MM.1S (cell line): ENCODE results near the gene CLDN11.

Source experiments
- EZH2 ChIP-seq: fragments of 300-600 bp; sonication (generic); optimal IDR thresholded peaks from 2 replicates; pipeline ENCODE3; 2017; ENCODE audit warnings: low read depth, mild to moderate bottlenecking, antibody characterized with exemption, low read length, mixed read lengths
- EZH2phosphoT487 ChIP-seq: fragments of 300-600 bp; sonication (generic); IDR thresholded peaks from 2 replicates; pipeline ENCODE4 v1.6.1; 2018; ENCODE audit warnings: antibody characterized with exemption, low read length
- TF ChIP-seq, protein P1 (sequence below): fragments of 300-600 bp; sonication (generic); IDR thresholded peaks from 2 replicates; pipeline ENCODE4 v1.5.1; 2016; ENCODE audit warnings: antibody characterized with exemption, low read length, mixed read lengths

- TF ChIP-seq, protein P1, sequence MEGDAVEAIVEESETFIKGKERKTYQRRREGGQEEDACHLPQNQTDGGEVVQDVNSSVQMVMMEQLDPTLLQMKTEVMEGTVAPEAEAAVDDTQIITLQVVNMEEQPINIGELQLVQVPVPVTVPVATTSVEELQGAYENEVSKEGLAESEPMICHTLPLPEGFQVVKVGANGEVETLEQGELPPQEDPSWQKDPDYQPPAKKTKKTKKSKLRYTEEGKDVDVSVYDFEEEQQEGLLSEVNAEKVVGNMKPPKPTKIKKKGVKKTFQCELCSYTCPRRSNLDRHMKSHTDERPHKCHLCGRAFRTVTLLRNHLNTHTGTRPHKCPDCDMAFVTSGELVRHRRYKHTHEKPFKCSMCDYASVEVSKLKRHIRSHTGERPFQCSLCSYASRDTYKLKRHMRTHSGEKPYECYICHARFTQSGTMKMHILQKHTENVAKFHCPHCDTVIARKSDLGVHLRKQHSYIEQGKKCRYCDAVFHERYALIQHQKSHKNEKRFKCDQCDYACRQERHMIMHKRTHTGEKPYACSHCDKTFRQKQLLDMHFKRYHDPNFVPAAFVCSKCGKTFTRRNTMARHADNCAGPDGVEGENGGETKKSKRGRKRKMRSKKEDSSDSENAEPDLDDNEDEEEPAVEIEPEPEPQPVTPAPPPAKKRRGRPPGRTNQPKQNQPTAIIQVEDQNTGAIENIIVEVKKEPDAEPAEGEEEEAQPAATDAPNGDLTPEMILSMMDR, result no peak
- TF ChIP-seq EZH2phosphoT487 (no peak), EZH2 (no peak)
These were observed 35.1 kb upstream of the CLDN11 start for GRCh38 chr3:170383567-170383966.
